ENCODE measurements around the gene IFIT3.
"Not testable (repeated sequence)": the region's sequence is repeated elsewhere in the genome, so short reads cannot be mapped to it uniquely, and the experiment has no call there.

Gene IFIT3

DNA sequence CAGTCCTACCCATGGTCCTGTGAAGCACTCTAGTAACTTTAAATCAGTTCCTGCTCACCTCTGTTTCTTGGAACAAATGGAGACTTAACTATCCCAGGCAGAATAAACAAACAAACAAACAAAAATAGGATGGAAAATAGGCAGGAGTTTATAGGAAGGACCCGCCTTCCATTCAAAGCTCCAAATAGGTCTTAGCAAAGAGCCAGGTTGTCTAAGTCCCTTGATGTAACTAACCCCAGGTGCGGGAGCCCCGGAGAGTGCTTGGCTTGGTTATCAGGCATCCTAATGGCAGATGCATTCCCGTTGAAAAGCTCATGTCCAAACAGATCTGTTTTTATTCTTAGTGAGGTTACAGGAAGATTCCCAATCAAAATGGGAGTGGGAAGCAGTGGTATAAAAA, 23.8 kb upstream of the IFIT3 start:
- DNase-seq (ENCODE audit: low read depth in 2 of 2) = no peak

DNA sequence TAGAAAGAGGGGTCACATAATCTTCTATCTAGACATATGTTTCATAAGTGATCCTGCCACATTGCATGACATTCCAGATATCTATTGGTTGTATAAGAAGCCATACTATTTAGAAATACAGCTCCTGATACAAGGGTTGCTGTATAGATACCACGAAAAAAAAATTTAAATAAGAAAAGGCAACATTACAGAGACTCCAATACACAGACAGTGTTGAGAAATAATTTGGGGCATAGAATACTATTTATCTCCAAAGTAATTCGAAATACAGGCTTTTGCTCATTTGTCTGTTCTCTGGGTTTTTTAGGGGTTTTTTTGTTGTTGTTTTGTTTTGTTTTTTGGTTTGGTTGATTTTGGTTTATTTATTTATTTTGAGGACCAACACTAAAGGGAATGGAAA, 23.4 kb upstream of the IFIT3 start:
- DNase-seq (ENCODE audit: low read depth in 2 of 2) = no peak

DNA sequence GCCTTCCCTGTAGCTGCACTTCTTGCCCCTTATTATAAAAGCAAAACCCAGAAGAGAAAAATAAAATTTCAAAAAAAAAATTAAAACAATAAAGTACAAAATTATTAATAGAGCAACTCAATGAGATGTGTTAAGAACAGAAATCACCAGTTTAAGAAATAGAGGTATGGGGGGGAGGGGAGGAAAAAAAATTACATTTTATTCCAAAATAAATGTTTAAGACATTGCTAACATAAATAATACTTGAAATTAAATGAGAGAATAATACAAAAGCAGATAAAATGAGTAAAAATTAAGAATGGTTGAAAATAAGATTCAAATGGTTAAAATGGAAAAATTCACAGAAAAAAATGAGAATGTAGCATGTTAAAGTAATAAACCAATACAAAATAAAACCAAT, 22.9 kb upstream of the IFIT3 start:
- no peak for DNase-seq (ENCODE audit: low read depth in 2 of 2)

DNA sequence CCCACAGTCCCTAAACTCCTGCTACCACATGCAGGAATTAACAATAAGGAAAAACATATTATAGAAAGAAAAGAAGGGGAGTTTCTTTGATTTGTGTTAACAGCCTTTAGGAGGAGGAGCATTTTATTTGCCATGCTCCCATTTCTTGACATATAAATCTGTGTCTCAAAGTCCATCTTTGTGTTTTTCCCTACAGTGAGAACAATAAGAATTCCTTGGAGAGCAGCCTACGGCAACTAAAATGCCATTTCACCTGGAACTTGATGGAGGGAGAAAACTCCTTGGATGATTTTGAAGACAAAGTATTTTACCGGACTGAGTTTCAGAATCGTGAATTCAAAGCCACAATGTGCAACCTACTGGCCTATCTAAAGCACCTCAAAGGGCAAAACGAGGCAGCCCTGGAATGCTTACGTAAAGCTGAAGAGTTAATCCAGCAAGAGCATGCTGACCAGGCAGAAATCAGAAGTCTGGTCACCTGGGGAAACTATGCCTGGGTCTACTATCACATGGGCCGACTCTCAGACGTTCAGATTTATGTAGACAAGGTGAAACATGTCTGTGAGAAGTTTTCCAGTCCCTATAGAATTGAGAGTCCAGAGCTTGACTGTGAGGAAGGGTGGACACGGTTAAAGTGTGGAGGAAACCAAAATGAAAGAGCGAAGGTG, 21.9 kb upstream of the IFIT3 start:
- no peak for DNase-seq (ENCODE audit: low read depth in 2 of 2)

DNA sequence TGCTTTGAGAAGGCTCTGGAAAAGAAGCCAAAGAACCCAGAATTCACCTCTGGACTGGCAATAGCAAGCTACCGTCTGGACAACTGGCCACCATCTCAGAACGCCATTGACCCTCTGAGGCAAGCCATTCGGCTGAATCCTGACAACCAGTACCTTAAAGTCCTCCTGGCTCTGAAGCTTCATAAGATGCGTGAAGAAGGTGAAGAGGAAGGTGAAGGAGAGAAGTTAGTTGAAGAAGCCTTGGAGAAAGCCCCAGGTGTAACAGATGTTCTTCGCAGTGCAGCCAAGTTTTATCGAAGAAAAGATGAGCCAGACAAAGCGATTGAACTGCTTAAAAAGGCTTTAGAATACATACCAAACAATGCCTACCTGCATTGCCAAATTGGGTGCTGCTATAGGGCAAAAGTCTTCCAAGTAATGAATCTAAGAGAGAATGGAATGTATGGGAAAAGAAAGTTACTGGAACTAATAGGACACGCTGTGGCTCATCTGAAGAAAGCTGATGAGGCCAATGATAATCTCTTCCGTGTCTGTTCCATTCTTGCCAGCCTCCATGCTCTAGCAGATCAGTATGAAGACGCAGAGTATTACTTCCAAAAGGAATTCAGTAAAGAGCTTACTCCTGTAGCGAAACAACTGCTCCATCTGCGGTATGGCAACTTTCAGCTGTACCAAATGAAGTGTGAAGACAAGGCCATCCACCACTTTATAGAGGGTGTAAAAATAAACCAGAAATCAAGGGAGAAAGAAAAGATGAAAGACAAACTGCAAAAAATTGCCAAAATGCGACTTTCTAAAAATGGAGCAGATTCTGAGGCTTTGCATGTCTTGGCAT, 21.1 kb upstream of the IFIT3 start:
- DNase-seq (ENCODE audit: low read depth in 2 of 2) = no peak

DNA sequence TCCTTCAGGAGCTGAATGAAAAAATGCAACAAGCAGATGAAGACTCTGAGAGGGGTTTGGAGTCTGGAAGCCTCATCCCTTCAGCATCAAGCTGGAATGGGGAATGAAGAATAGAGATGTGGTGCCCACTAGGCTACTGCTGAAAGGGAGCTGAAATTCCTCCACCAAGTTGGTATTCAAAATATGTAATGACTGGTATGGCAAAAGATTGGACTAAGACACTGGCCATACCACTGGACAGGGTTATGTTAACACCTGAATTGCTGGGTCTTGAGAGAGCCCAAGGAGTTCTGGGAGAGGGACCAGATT, 20.6 kb upstream of the IFIT3 start:
- no peak for DNase-seq (ENCODE audit: low read depth in 2 of 2)

DNA sequence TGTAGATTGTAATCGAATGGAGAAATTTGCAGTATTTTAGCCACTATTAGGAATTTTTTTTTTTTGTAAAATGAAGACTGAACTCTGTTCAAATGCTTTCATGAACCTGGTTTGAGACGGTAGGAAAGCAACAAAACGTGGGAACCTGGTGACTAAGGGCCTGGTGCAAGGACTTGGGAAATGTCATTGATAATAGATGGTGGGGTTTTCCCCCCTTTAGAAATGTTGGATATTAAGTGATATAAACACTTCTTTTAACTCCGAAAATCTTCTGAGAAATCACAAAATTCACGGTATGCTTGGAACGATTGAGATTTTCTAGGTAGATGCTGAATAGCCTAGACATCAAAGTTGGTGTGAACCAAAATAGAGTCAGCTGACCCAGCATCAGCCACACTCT, 19.5 kb upstream of the IFIT3 start:
- DNase-seq (ENCODE audit: low read depth in 2 of 2) = no peak

DNA sequence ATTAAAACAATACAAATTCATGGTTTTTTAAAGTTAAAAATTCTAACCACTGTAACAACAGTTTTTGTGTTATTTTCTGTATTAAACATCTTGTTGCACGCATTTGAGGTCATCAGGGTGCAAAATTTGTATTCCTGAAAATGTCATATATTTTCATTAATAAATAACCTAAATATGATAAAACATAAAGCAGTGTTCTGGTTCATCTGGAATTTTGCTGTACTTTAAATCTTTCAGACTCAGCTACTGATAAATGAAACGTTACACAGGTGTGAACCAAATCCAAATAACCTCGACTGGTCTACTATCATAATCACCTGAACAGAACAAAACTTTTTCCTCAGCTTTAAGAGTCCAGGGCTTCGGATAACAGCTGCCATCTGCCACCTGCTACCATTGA, 19.1 kb upstream of the IFIT3 start:
- no peak for DNase-seq (ENCODE audit: low read depth in 2 of 2)

DNA sequence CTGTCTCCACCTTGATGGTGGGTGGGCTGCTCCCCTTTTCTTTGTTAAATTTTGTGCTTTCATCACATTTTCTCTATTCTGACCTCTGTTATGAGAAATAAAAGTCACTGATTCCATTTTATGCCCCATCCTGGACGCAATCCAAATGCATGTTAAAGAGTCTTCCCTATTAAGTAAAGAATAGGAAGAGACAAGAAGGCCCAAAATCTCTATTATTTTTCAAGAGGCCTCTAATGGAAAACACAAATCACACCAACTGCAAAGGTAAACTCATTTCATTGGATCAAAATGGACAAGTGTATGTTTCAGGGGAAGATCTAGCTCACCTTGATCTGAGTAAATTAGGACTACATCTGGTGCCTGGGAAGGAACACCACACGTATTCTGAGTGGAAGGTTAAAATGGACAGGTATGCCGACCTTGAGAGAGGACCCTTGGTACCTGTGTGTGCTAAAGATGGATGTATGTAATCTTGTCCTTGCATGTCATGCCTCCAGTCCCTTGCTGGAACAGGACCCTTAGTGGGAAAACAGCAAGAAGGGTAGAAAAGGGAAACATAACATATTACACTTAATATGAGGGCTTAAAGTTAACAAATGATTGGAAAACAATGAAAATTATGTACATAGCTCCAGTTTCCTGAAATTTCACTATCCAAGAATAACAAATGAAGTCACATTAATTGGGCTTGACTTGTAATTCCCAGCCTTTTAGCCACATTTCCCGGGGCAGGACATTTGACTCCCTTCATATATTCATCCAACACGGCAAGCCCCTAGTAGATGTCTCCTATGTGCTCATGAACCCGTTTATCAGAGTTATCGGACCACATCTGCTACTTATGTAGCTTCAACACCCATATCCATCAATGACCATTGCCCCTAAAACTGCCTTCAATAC, 18.4 kb upstream of the IFIT3 start:
- DNase-seq (ENCODE audit: low read depth in 2 of 2) = no peak

DNA sequence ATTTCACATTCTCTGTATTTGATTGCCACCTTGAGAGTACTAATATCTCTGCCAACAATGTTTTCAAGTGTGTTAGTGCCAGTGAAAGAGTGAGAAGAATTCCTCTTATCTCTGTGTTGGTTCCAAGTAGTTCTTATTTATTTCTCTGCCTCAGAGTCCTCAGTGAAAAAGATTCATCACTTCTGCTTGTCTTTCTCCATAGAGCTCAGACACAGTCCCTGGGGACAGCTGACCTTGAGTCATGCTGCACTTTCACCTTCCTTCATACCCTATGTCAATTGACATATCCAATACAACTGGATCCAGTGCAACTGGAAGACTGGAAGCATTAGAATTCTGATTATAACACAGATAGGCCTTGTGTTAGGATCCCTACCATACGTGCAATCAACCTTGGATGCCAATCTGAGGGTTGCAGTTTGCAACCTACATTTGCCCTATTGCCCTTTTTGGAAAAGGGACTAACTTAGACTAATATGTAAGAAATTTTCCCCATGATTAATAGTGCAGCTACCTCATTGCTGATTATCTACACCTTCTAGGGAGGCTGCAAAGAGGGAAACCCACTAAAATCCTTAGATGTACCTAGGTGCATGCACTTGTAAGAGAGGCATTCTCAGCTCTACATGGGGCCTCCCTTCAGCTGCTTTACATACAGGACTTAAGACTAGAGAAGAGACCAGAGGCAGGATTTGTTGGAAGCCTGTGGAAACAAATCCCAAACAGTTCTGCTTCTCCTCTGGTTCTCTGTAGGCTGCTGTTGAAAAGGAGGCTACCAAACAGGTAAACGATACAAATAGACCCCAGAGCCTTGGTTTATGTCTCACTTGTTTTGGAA, 17.5 kb upstream of the IFIT3 start:
- no peak for DNase-seq (ENCODE audit: low read depth in 2 of 2)

DNA sequence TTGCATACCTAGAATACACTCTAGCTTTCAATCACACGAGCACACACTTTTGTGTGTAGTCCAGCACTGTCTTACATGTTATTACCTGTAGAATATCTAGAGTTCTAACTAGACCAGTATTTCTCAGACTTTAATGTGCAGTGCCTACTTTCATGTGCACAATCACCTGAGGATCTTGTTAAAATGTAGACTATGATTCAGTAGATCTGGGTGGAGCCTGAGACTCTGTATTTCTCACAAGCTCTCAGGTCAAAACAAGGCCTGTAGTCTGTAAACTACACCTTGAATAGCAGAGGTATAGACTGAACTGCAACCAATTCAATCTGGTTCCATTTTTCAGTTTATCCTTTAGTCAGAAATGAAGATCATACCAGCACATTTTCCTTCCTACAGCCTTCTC, 14.8 kb upstream of the IFIT3 start:
- DNase-seq (ENCODE audit: low read depth in 2 of 2) = no peak

DNA sequence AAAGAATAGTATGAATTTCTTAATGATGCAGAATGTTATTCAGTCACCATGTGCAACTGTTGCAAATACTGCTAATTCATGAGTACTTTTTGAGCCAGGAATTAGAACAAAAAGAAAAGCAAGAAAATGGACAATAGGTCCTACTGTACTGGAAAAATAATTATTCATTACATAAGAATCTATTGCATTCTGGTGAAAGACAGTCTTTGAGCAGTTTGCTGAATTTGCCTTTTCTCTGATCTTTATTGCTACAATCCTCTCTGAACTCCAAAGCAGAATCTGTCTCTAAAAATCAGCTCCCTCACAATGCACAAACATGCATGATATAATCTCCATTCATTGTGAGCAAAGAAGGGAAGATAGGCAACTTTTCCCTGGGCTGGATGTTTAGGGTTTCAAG, 13.1 kb upstream of the IFIT3 start:
- no peak for DNase-seq (ENCODE audit: low read depth in 2 of 2)

DNA sequence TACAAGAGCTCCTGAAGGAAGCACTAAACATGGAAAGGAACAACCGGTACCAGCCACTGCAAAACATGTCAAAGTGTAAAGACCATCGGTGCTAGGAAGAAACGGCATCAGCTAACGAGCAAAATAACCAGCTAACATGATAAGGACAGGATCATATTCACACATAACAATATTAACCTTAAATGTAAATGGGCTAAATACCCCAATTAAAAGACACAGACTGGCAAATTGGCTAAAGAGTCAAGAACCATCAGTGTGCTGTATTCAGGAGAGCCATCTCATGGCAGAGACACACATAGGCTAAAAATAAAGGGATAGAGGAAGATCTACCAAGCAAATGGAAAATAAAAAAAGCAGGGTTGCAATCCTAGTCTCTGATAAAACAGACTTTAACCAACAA, 9.8 kb upstream of the IFIT3 start:
- DNase-seq (ENCODE audit: low read depth in 2 of 2) = not testable (repeated sequence)

DNA sequence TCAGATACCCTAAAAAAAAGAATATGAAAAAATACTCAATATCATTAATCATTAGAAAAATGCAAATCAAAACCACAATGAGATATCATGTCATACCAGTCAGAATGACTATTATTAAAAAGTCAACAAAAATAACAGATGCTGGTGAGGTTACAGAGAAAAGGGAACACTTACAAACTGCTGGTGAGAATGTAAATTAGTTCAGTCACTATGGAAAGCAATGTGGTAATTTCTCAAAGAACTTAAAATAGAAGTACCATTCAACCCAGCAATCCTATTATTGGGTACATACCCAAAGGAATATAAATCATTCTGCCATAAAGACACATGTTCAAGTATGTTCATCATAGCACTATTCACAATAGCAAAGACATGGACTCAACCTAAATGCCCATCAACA, 2.7 kb upstream of the IFIT3 start:
- not testable (repeated sequence) for DNase-seq (ENCODE audit: low read depth in 2 of 2)

DNA sequence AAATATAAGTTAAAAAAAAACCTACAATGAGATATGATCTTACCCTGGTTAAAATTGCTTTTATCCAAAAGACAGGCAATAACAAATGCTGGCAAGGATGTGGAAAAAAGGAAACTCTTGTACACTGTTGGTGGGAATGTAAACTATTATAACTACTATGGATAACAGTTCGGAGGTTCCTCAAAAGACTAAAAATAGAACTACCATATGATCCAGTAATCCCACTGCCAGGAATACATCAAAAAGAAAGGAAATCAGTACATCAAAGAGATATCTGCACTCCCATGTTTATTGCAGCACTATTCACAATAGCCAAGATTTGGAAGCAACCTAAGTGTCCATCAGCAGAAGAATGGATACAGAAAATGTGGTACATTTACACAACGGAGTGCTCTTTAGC, 1.9 kb upstream of the IFIT3 start:
- not testable (repeated sequence) for DNase-seq (ENCODE audit: low read depth in 2 of 2)

DNA sequence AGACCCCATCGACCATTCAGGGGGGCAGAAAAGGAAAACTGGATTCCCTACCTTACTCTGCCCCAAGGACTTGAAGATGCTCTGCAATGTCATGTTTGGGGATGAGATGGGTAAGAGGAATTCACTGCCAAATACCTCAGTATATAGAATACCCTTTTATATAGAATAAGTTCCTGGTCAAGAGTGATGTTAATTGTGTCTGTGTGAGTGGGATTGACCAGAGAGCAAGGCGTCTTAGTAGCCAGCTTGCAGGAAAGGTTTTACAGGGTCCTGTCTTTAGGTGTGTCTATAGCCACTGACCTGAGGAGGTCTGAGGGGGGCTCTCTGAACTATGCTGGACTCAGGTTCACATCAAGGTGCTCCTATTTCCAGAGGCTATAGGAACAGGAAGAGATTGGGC, 1.4 kb downstream of the IFIT3 start:
- DNase-seq (ENCODE audit: low read depth in 2 of 2) = no peak

DNA sequence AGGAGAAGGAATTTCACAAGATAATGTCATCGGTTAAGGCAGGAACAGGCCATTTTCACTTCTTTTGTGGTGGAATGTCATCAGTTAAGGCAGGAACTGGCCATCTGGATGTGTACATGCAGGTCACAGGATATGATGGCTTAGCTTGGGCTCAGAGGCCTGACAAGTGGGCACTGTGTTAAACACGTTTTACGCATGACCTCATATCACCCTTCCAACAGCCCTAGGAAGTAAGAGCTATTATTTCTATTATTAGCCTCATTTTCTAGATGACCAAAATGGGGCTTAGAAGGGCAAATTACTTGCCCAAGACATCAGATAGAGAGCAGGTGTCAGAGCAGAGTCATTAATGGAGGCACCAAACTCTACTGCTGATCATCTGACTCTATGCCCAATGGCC, 2.2 kb downstream of the IFIT3 start:
- not testable (repeated sequence) for DNase-seq (ENCODE audit: low read depth in 2 of 2)

DNA sequence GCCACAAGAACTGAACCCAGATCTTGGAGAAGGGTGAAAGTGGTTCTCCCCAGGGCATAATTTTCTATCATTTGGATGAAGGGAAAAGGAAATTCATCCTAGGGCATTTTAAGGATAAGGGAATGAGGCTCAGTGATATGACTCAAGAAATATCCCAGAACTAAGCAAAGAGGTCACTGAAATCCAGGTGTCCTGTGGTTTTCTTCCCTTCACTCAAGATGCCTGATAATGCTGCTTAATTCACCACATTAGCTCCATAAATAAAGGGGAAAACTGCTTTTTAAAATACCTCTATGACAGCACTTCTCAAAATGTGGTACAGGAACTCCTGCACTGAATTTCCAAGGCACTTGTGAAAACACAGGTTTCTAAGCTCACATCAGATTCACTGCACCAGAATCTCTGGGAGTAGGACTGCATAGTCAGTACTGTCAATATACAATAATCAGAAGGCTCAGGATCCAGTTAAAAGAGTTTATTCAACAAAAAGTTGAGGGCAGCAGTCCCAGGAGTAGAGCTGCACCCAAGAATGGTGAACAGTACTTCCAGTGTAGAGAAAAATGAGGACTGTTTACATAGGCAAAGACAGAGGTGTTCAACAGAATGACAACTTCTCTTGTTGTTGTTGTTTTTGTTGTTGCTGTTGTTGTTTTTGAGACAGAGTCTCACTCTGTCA, 2.9 kb downstream of the IFIT3 start:
- DNase-seq (ENCODE audit: low read depth in 2 of 2) = no peak

DNA sequence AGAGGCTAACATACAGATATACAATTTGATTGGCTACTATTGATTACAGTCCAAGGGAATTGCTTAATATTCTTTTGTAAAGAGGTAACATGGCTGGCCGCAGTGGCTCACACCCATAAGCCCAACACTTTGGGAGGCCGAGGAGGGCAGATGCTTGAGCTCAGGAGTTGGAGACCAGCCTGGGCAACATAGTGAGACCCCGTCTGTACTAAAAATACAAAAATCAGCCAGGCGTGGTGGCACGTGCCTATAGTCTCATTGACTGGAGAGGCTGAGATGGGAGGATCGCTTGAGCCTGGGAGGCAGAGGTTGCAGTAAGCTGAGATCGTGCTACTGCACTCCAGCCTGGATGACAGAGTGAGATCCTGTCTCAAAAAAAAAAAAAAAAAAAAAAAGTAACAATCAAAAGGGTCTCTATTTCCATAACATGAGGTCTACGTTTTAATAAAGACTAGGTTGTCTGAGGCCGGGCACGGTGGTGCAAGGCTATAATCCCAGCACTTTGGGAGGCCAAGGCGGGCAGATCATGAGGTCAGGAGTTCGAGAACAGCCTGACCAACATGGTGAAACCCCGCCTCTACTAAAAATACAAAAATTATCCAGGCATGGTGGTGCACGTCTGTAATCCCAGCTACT, 3.8 kb downstream of the IFIT3 start:
- DNase-seq (ENCODE audit: low read depth in 2 of 2) = not testable (repeated sequence)

DNA sequence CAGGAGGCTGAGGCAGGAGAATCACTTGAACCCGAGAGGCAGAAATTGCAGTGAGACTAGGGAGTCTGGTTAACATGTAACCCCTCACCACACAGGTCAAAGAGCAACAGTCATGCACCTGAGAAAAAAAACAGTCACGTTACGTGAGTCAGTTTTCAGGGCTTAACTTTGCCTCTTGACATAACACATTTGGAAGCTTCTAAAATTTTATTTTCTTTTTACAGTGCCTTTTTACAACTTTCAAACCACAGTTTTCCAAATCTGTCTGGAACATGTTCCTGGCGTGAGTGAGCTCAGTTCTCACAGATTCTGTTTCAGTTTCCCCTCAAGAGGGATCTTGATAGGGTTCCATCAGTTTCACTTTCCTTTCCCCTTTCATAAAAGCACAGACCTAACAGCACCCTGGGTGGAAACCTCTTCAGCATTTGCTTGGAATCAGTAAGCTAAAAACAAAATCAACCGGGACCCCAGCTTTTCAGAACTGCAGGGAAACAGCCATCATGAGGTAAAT, 4.4 kb downstream of the IFIT3 start:
- no peak for DNase-seq (ENCODE audit: low read depth in 2 of 2)

All from stimulated activated CD4-positive, alpha-beta T cell treated with anti-CD3 and anti-CD28 coated beads, Interleukin-12 subunit alpha, Interleukin-12 subunit beta, amount 100 ng/mL, for 24 hours (primary cell).